SJCRH30 (cell line): ENCODE data around the gene EGLN3. TPM values are rescaled to one million over a fixed set of nuclear protein-coding genes. Genes with fewer than 3 reads are reported as not detected.

Experiments used
- DNase-seq, 2 experiments: peaks; one replicate each; pipeline ENCODE4 v3.0.0-alpha.2; 2015 to 2020
- H3K27ac ChIP-seq: fragments of 250-450 bp; sonication (Bioruptor Pico); 2 replicates; pipeline ENCODE4 v1.5.1; 2020; ENCODE audit warnings: mild to moderate bottlenecking, moderate library complexity
- H3K27me3 ChIP-seq: fragments of 250-450 bp; sonication (Bioruptor Pico); 2 replicates; pipeline ENCODE4 v1.5.1; 2020; ENCODE audit warnings: mild to moderate bottlenecking, moderate library complexity
- H3K36me3 ChIP-seq: fragments of 250-450 bp; sonication (Bioruptor Pico); 2 replicates; pipeline ENCODE4 v1.5.1; 2020; ENCODE audit warnings: mild to moderate bottlenecking, moderate library complexity
- H3K4me1 ChIP-seq: fragments of 250-450 bp; sonication (Bioruptor Pico); 2 replicates; pipeline ENCODE4 v1.5.1; 2020; ENCODE audit warnings: mild to moderate bottlenecking, moderate library complexity
- H3K4me3 ChIP-seq: fragments of 250-450 bp; sonication (Bioruptor Pico); 2 replicates; pipeline ENCODE4 v1.5.1; 2020; ENCODE audit warnings: mild to moderate bottlenecking, moderate library complexity
- H3K9me3 ChIP-seq: fragments of 250-450 bp; sonication (Bioruptor Pico); replicated peaks from 2 replicates; pipeline ENCODE4 v1.5.1; 2020; ENCODE audit warnings: mild to moderate bottlenecking, moderate library complexity
- total RNA-seq: library from RNA; depleted of rRNA; stranded (reverse); fragments of >200 nt; shearing (Covaris generic); gene quantifications from 2 replicates; pipeline ENCODE4 v1.2.3, GENCODE V29; 2014

The EGLN3 gene
- total RNA-seq, 1 experiment from 2014 or later: 34.5 TPM

DNA sequence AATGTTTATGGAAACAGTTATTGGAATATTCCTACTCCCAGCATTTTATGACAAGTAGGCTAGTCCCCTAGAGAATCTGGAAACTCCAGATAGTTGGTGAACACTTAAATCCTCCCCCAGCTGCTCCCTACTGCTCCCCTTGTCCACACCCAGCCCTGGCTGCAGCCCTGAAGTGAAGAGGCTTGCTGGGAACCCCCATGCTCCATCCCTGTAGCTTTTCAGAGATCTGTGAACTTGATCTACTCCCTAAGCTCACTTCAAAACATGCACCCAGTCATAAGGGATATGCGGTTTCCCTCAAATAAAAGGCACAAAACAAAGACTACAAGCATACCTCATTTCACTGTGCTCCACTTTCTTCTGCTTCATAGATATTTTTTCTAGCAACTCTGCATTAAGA lies 33.2 kb downstream of the EGLN3 start:
- Histone ChIP-seq H3K4me3 (no peak overlapping the region), H3K9me3 (no peaks in the 10 kb centered on the region), H3K36me3 (peaks cover 5% of the 10 kb centered on the region; the same call in 1 of the 2 replicates), H3K27me3 (no peaks in the 10 kb centered on the region), H3K4me1 (peaks cover 15% of the 10 kb centered on the region), H3K27ac (no peak overlapping the region)
- DNase-seq: no peak

DNA sequence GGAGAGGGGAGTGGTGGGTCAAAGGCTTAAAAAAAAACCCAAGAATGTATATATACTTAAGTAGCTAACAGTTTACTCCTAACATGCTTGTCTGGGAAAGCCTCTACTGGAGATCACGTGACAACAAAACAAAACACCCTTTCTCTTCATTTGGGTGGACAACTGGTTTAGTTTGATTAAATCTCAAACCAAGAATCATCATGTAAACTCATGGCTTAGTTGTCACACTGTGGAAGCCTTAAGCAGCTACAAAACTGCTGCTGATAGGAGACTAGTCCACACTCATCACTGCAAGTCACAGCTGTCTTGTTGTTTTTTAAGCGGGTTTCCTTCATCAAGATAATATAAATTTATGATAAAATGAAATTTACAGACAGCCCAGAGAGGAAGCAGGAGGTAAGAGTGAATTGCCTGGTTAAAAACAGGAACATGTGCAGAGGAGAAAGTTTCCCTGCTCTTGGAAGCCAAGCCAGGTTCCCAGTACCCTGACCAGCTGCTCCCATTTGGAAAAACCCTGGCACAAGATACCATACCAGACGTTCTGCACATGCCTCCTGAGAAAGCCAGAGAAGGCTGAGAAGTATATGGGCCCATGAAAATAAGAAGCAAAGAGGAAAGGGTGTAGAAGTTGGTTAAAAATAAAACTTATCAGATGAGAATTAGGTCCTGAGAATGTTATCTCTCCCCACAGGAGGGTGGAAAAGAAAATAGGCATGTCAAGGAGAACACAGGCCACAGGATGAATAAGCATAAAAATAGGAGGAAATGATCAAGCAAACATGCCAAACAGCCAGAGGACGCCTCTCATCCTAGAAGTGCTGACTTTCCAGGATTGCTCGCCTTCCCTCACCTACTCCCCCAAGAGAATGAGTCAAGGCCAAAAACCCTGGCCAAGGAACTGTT lies 34.0 kb downstream of the EGLN3 start:
- H3K27me3 ChIP-seq: no peaks in the 10 kb centered on the region
- no peak overlapping the region for H3K27ac ChIP-seq
- DNase-seq: peak in 1 of 2 experiments; percentile 44
- H3K4me3 ChIP-seq: no peak overlapping the region
- no peaks in the 10 kb centered on the region for H3K9me3 ChIP-seq
- peaks cover 15% of the 10 kb centered on the region for H3K4me1 ChIP-seq
- H3K36me3 ChIP-seq: peaks cover under 1% of the 10 kb centered on the region; the same call in 1 of the 2 replicates

DNA sequence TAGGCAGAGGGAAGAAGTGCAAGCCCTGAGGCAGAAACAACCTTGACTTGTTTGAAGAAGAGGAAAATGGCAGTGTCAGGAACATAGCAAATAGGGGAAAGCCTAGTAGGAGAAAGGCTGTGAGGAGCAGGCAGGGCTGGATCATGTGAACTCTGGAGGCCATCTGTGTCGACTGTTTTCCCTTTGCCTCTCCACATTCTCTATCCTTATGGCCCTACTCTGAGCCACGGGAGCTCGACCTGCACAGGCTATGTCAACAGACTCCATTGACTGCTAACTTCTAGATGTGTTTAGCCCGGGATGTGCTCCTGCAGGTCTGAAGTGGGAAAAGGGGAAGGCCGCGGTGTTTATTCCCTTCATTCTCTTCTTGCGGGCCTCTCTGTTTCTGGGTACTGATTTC lies 35.2 kb downstream of the EGLN3 start:
- Histone ChIP-seq H3K4me1 (peaks cover 15% of the 10 kb centered on the region), H3K27ac (no peak overlapping the region)

DNA sequence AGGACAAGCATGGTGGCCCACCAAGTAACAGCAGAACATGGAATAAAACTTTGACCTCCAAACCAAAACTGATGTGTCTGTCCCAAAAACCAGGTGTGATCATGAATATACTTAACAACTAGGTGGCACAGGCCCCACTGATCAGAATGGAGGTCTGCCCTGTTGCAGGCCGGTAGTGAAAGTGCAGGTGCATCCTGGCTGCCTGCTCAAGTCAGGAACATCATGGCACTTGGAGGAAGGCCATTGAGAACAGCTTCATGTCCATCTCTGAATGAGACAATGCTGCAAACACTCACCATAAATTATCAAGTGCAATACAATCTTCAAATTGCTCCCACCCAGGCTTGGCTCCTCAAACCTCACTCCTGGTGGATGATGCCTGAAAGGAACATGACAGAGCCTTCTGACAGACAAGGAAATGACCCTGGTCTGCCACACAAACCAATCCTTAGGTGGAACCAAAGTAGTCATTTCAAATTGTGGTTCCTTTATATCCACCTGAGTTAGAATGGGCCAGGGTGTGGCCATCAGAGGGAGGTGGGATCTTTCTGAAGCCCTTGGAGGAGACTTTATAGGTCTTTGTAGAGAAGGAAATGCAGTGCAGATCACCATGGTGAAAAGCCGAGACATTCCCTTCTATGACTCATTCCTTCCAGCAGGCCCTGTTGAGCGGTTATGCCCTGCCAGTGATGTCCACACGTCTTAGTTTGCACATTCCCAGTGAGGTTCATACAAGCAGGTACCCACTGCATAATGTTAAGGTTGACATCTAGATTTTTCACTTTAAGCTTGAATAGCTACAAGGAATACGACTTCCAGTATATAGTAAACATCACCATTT lies 36.0 kb downstream of the EGLN3 start:
- no peak for DNase-seq
- no peaks in the 10 kb centered on the region for H3K9me3 ChIP-seq
- H3K27ac ChIP-seq: no peak overlapping the region
- H3K4me3 ChIP-seq: no peak overlapping the region
- peaks cover 15% of the 10 kb centered on the region for H3K4me1 ChIP-seq
- H3K36me3 ChIP-seq: no peaks in the 10 kb centered on the region
- H3K27me3 ChIP-seq: no peaks in the 10 kb centered on the region

More for the DNA sequence above, 35.2 kb downstream of the EGLN3 start:
- H3K9me3 ChIP-seq: no peaks in the 10 kb centered on the region
- no peak overlapping the region for H3K4me3 ChIP-seq
- no peak for DNase-seq
- H3K27me3 ChIP-seq: no peaks in the 10 kb centered on the region
- H3K36me3 ChIP-seq: no peaks in the 10 kb centered on the region

- H3K4me1 ChIP-seq: peaks cover under 1% of the 10 kb centered on the region; the same call in 1 of the 2 replicates
- no peaks in the 10 kb centered on the region for H3K36me3 ChIP-seq
- H3K4me3 ChIP-seq: no peak overlapping the region
- DNase-seq: no peak
- H3K9me3 ChIP-seq: no peaks in the 10 kb centered on the region
- no peak overlapping the region for H3K27ac ChIP-seq
- no peaks in the 10 kb centered on the region for H3K27me3 ChIP-seq
These were observed 39.8 kb downstream of the EGLN3 start for GRCh38 chr14:33911046-33911445.

GRCh38 chr14:33910435-33910834 lies 40.4 kb downstream of the EGLN3 start:
- DNase-seq: no peak
- H3K9me3 ChIP-seq: no peaks in the 10 kb centered on the region
- no peak overlapping the region for H3K4me3 ChIP-seq
- no peaks in the 10 kb centered on the region for H3K4me1 ChIP-seq
- no peaks in the 10 kb centered on the region for H3K36me3 ChIP-seq
- no peak overlapping the region for H3K27ac ChIP-seq
- no peaks in the 10 kb centered on the region for H3K27me3 ChIP-seq

DNA sequence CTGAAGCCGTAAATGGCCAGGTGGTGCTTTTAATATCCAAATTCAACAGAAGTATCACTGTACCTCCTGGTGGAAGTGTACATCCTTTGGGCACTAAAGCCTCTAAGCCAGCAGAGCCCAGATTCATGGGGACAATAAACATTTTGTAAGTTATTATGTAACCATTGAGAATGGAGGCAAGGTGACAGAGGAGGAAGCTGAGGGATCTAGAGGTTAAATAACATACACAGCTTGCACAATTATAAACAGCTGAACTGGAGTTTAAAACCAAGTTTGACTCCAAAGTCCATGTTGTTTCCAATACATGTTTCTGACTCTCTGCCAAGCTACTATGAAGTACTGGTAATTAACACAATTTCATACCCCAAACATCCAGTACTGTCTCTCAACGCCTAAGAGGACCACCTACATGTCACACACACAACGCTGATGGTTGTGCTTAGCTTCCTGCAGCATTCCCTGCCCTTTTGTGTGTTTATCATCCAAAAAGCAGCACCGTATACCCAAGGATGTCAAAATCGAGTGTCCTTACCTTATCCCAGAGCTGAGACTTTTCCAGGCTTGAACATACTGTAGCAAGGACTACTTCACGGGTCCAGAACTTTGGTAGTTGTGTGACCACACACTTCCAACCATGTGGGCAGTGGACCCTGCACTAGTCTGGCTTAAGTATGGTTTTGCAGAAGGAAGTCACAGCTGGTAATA lies 41.3 kb downstream of the EGLN3 start:
- Histone ChIP-seq H3K4me3 (no peak overlapping the region), H3K27ac (no peak overlapping the region), H3K4me1 (no peaks in the 10 kb centered on the region), H3K36me3 (no peaks in the 10 kb centered on the region), H3K9me3 (no peaks in the 10 kb centered on the region), H3K27me3 (no peaks in the 10 kb centered on the region)
- no peak for DNase-seq

- Histone ChIP-seq H3K27ac (no peak overlapping the region), H3K9me3 (no peaks in the 10 kb centered on the region), H3K36me3 (no peaks in the 10 kb centered on the region), H3K4me3 (no peak overlapping the region), H3K4me1 (no peaks in the 10 kb centered on the region), H3K27me3 (no peaks in the 10 kb centered on the region)
- peak in 1 of 2 experiments; percentile 25 for DNase-seq
These were observed 42.2 kb downstream of the EGLN3 start for GRCh38 chr14:33908540-33909223.

GRCh38 chr14:33906968-33907367 lies 43.9 kb downstream of the EGLN3 start:
- Histone ChIP-seq H3K27ac (no peak overlapping the region), H3K4me3 (no peak overlapping the region), H3K36me3 (no peaks in the 10 kb centered on the region), H3K4me1 (no peaks in the 10 kb centered on the region), H3K27me3 (no peaks in the 10 kb centered on the region), H3K9me3 (no peaks in the 10 kb centered on the region)
- no peak for DNase-seq

- DNase-seq: no peak
- Histone ChIP-seq H3K27ac (no peak overlapping the region), H3K36me3 (no peaks in the 10 kb centered on the region), H3K27me3 (no peaks in the 10 kb centered on the region), H3K9me3 (no peaks in the 10 kb centered on the region), H3K4me1 (no peaks in the 10 kb centered on the region), H3K4me3 (no peak overlapping the region)
These were observed 46.3 kb downstream of the EGLN3 start for GRCh38 chr14:33904609-33905008.

GRCh38 chr14:33903369-33903768 lies 47.5 kb downstream of the EGLN3 start:
- DNase-seq: no peak
- no peaks in the 10 kb centered on the region for H3K27me3 ChIP-seq
- no peak overlapping the region for H3K27ac ChIP-seq
- no peaks in the 10 kb centered on the region for H3K36me3 ChIP-seq
- no peaks in the 10 kb centered on the region for H3K9me3 ChIP-seq
- H3K4me3 ChIP-seq: no peak overlapping the region
- no peaks in the 10 kb centered on the region for H3K4me1 ChIP-seq

DNA sequence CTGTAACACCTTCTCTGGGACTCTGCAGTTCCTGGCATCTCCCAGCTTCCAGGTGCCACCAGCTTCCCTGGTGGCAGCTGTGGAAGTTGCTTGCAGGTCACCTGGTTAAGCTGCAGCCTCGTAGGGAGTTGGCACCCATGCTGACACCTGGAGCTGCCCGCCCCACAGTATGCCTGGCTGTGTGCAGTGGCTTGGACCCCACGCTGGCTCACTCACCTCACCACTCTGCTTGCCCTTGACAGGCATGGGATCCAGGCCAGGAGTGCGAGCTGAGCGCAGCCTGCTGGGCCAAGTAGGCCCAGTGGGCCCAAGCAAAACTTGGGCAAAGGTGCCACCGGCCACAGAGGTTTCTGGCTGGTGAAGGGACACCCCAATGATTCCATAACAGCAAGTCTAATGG lies 48.5 kb downstream of the EGLN3 start:
- no peaks in the 10 kb centered on the region for H3K9me3 ChIP-seq
- no peaks in the 10 kb centered on the region for H3K4me1 ChIP-seq
- DNase-seq: no peak
- H3K4me3 ChIP-seq: no peak overlapping the region
- no peaks in the 10 kb centered on the region for H3K36me3 ChIP-seq
- H3K27me3 ChIP-seq: no peaks in the 10 kb centered on the region
- no peak overlapping the region for H3K27ac ChIP-seq

GRCh38 chr14:33901426-33902155 lies 49.3 kb downstream of the EGLN3 start:
- Histone ChIP-seq H3K4me3 (no peak overlapping the region), H3K27me3 (no peaks in the 10 kb centered on the region), H3K36me3 (no peaks in the 10 kb centered on the region), H3K9me3 (no peaks in the 10 kb centered on the region), H3K4me1 (no peaks in the 10 kb centered on the region), H3K27ac (no peak overlapping the region)
- DNase-seq: no peak

- no peak overlapping the region for H3K4me3 ChIP-seq
- H3K27me3 ChIP-seq: no peaks in the 10 kb centered on the region
- no peak overlapping the region for H3K27ac ChIP-seq
- DNase-seq: no peak
- no peaks in the 10 kb centered on the region for H3K36me3 ChIP-seq
- H3K9me3 ChIP-seq: no peaks in the 10 kb centered on the region
- H3K4me1 ChIP-seq: no peaks in the 10 kb centered on the region
These were observed 50.2 kb downstream of the EGLN3 start for GRCh38 chr14:33900706-33901105.
